Measurements from ENCODE around the gene CENPF. TPM values are rescaled to one million over a fixed set of nuclear protein-coding genes. Genes with fewer than 3 reads are reported as not detected.

The CENPF gene
- total RNA-seq, 2 experiments from 2014 or later, result 110 to 173 TPM

DNA sequence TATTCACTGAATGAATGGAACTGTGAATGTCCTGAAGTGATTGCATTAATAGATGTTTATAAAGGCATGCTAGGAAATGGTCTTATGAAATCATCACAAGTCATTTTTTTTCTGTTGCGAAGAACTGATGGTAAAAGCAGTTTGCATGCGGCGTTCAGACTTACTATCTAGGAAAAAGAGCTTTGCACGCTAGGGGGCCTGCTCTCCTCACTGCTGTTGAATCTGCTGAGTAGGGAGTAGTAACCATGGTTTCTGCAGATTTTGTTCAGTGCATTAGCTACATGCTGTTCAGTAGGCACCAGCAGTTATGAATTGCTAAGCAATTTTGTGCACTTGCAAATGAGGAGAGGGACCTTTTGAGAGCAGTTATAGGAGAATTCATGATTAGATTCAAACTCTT lies 57.9 kb downstream of the CENPF start:
- Histone ChIP-seq H3K79me2 (ENCODE audit: insufficient read depth, low read depth, low read length) (no peaks in the 10 kb centered on the region), H3K27ac (ENCODE audit: low read depth, low read length, poor library complexity, severe bottlenecking) (no peak overlapping the region), H3K4me2 (ENCODE audit: low read length) (no peak overlapping the region), H3K4me3 (ENCODE audit: low read depth, low read length, poor library complexity, severe bottlenecking) (no peak overlapping the region), H3K9me3 (ENCODE audit: low read length) (no peaks in the 10 kb centered on the region), H3K9me2 (ENCODE audit: insufficient read depth, low read length) (no peaks in the 10 kb centered on the region), H2AFZ (ENCODE audit: low read length) (no peak overlapping the region), H3K36me3 (ENCODE audit: insufficient read depth, low read length) (peaks cover 100% of the 10 kb centered on the region), H4K20me1 (ENCODE audit: insufficient read depth, low read length) (peaks cover 4% of the 10 kb centered on the region; the same call in 1 of the 2 replicates), H3K4me1 (ENCODE audit: insufficient read depth, low read length, poor library complexity, severe bottlenecking) (no peaks in the 10 kb centered on the region)
- DNase-seq (ENCODE audit: low spot score), result no peak
- BruUV-seq (replicated peaks), result no TSS peak
- TF ChIP-seq, protein P1, sequence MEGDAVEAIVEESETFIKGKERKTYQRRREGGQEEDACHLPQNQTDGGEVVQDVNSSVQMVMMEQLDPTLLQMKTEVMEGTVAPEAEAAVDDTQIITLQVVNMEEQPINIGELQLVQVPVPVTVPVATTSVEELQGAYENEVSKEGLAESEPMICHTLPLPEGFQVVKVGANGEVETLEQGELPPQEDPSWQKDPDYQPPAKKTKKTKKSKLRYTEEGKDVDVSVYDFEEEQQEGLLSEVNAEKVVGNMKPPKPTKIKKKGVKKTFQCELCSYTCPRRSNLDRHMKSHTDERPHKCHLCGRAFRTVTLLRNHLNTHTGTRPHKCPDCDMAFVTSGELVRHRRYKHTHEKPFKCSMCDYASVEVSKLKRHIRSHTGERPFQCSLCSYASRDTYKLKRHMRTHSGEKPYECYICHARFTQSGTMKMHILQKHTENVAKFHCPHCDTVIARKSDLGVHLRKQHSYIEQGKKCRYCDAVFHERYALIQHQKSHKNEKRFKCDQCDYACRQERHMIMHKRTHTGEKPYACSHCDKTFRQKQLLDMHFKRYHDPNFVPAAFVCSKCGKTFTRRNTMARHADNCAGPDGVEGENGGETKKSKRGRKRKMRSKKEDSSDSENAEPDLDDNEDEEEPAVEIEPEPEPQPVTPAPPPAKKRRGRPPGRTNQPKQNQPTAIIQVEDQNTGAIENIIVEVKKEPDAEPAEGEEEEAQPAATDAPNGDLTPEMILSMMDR (conservative IDR thresholded peaks at IDR 0.05; ENCODE audit: low read length), result peak; percentile 53
- TF ChIP-seq EZH2phosphoT487 (IDR thresholded peaks at IDR 0.05; ENCODE audit: borderline replicate concordance, low read depth, low read length), result no peak
- intact Hi-C loops (cut with micrococcal nuclease; ENCODE audit: unreplicated experiment), result loop anchor here (10.0 kb wide), 1 partner anchor 864 kb away; no protein-coding TSS in a partner anchor
- ChIA-PET POLR2A (interaction anchor here (0.7 kb wide), 1 partner anchor 371 kb away, joined by 4 read pairs; no protein-coding TSS in a partner anchor), CTCF (ENCODE audit: unreplicated experiment) (interaction anchor here (1.3 kb wide), 1 partner anchor 44 kb away, joined by 4 read pairs; no protein-coding TSS in a partner anchor)

GRCh38 chr1:214662223-214662785 lies 59.3 kb downstream of the CENPF start:
- H3K9me2 ChIP-seq (ENCODE audit: insufficient read depth, low read length), result no peaks in the 10 kb centered on the region
- H3K4me2 ChIP-seq (ENCODE audit: low read length), result no peak overlapping the region
- TF ChIP-seq EZH2phosphoT487 (IDR thresholded peaks at IDR 0.05; ENCODE audit: borderline replicate concordance, low read depth, low read length), result no peak
- TF ChIP-seq, protein P1 (conservative IDR thresholded peaks at IDR 0.05; ENCODE audit: low read length), result no peak
- H2AFZ ChIP-seq (ENCODE audit: low read length), result no peak overlapping the region
- no TSS peak for BruUV-seq (replicated peaks)
- no peaks in the 10 kb centered on the region for H3K9me3 ChIP-seq (ENCODE audit: low read length)
- no peaks in the 10 kb centered on the region for H3K4me1 ChIP-seq (ENCODE audit: insufficient read depth, low read length, poor library complexity, severe bottlenecking)
- H4K20me1 ChIP-seq (ENCODE audit: insufficient read depth, low read length), result peaks cover 4% of the 10 kb centered on the region; the same call in 1 of the 2 replicates
- CTCF ChIA-PET (ENCODE audit: unreplicated experiment), result no interaction called here
- no peaks in the 10 kb centered on the region for H3K79me2 ChIP-seq (ENCODE audit: insufficient read depth, low read depth, low read length)
- no peak overlapping the region for H3K4me3 ChIP-seq (ENCODE audit: low read depth, low read length, poor library complexity, severe bottlenecking)
- H3K27ac ChIP-seq (ENCODE audit: low read depth, low read length, poor library complexity, severe bottlenecking), result no peak overlapping the region
- peaks cover 100% of the 10 kb centered on the region for H3K36me3 ChIP-seq (ENCODE audit: insufficient read depth, low read length)
- POLR2A ChIA-PET, result no interaction called here
- no peak for DNase-seq (ENCODE audit: low spot score)
- intact Hi-C loops (cut with micrococcal nuclease; ENCODE audit: unreplicated experiment), result loop anchor here (10.0 kb wide), 1 partner anchor 862 kb away; no protein-coding TSS in a partner anchor

All from OCI-LY7 (cell line).